CD8-positive, alpha-beta memory T cell (primary cell): ENCODE results near the gene MYO15A. TPM values are rescaled to one million over a fixed set of nuclear protein-coding genes. Genes with fewer than 3 reads are reported as not detected.

ENCODE experiments used
- CTCF ChIA-PET: fragments of 350-600 bp; sonication (Branson Sonifier 250); formaldehyde crosslinking; loops from one replicate; lab custom pipeline; 2021; ENCODE audit warnings: antibody characterized with exemption; lab: Charles Lee
- POLR2A ChIA-PET: fragments of 350-600 bp; sonication (Branson Sonifier 250); formaldehyde crosslinking; loops from one replicate; lab custom pipeline; 2021; ENCODE audit warnings: antibody characterized with exemption; lab: Charles Lee
- DNase-seq, 5 donors: peaks; one replicate each; pipeline versions ENCODE4 v3.0.0 to v3.0.0-alpha.2; 2020 to 2022; ENCODE audit warnings: mixed read lengths in 1 of 5
- H3K27ac ChIP-seq: one replicate; pipeline ENCODE4 v1.7.0; 2013; ENCODE audit warnings: low read depth, mild to moderate bottlenecking, low read length, moderate library complexity
- H3K27me3 ChIP-seq: 2 replicates; pipeline ENCODE4 v1.7.0; 2013; ENCODE audit warnings: low read length, mild to moderate bottlenecking; ENCODE audit not compliant: insufficient read depth, poor library complexity, severe bottlenecking
- H3K36me3 ChIP-seq: 2 replicates; pipeline ENCODE4 v1.7.0; 2013; ENCODE audit warnings: mild to moderate bottlenecking, low read length, moderate library complexity; ENCODE audit not compliant: insufficient read depth
- H3K4me1 ChIP-seq: 2 replicates; pipeline ENCODE4 v1.7.0; 2013; ENCODE audit warnings: mild to moderate bottlenecking, low read length, moderate library complexity; ENCODE audit not compliant: insufficient read depth
- H3K4me3 ChIP-seq: 2 replicates; pipeline ENCODE4 v1.7.0; 2013; ENCODE audit warnings: mild to moderate bottlenecking, low read length
- H3K9me3 ChIP-seq: 2 replicates; pipeline ENCODE4 v1.7.0; 2013; ENCODE audit warnings: mild to moderate bottlenecking, low read length
- H3K27ac Mint-ChIP-seq, 8 donors: one replicate each; pipeline ENCODE4 v1.8.0; 2020 to 2021; ENCODE audit warnings: mixed read lengths in 8 of 8, mild to moderate bottlenecking in 6 of 8, inconsistent platforms in 3 of 8, moderate library complexity in 3 of 8
- H3K27me3 Mint-ChIP-seq, 2 donors: one replicate each; pipeline ENCODE4 v1.8.0; 2020 to 2021; ENCODE audit warnings: mixed read lengths in 2 of 2, mild to moderate bottlenecking in 1 of 2, moderate library complexity in 1 of 2
- H3K36me3 Mint-ChIP-seq, 3 donors: one replicate each; pipeline ENCODE4 v1.8.0; 2020 to 2021; ENCODE audit warnings: mixed read lengths in 3 of 3, inconsistent platforms in 1 of 3, mild to moderate bottlenecking in 1 of 3
- H3K4me1 Mint-ChIP-seq, 3 donors: one replicate each; pipeline ENCODE4 v1.8.0; 2020 to 2021; ENCODE audit warnings: mixed read lengths in 3 of 3, inconsistent platforms in 1 of 3, mild to moderate bottlenecking in 1 of 3
- H3K4me3 Mint-ChIP-seq, 7 donors: one replicate each; pipeline ENCODE4 v1.8.0; 2020 to 2021; ENCODE audit warnings: mixed read lengths in 7 of 7, mild to moderate bottlenecking in 6 of 7, moderate library complexity in 4 of 7, inconsistent platforms in 2 of 7
- H3K9me3 Mint-ChIP-seq, 5 donors: one replicate each; pipeline ENCODE4 v1.8.0; 2020 to 2022; ENCODE audit warnings: mixed read lengths in 5 of 5, mild to moderate bottlenecking in 3 of 5, moderate library complexity in 2 of 5, inconsistent platforms in 1 of 5
- polyA plus RNA-seq: library from polyadenylated mRNA; unstranded; fragments of 300-500 nt; fragmentation: Illumina TruSeq; gene quantifications from one replicate; pipeline ENCODE4 v1.2.3, GENCODE V29; 2021
- total RNA-seq, 2 experiments: library from RNA; stranded (reverse); gene quantifications; one replicate each; pipeline ENCODE4 v1.2.3, GENCODE V29; 2021

MYO15A gene
- total and polyA plus RNA-seq, 3 experiments from 2014 or later: 0.31 to 0.54 (median 0.35) TPM

DNA sequence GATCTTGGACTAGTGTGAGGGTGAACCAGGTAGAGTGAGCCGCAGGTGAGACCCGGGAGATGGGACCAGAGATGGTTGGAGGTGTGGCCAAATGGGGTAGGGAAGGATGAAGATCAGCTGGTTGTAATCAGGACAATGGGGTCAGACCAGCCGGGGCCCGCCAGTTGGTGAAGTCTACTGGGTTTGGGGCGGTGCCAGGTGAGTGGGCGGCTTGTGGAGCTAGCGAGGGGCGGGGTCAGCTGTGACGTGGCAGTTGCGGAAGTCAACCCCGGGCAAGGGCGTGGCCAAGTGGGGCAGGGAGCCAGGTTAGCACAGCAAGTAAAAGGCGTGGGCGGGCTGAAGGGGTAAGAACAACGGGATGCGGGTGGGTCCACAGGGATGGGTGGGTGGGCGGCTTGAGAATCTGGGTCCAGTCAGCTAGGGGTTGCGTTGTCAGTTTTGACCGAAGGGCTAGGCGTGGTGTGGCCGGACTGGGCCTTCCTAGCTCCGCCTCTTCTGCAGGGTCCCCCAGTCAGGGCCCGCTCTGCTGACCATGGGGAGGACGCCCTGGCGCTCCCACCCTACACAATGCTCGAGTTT lies 49.6 kb downstream of the MYO15A start:
- Mint-ChIP-seq H3K36me3 (peaks cover 0 to 1% (median 0%) of the 10 kb centered on the region in 3 donors), H3K4me3 (peak overlapping the region; percentile 78 to 92 (median 85)), H3K9me3 (no peaks in the 10 kb centered on the region), H3K27me3 (no peaks in the 10 kb centered on the region), H3K27ac (peak overlapping the region; percentile 67 to 96 (median 90)), H3K4me1 (peaks cover 5 to 35% (median 16%) of the 10 kb centered on the region in 3 donors)
- no peaks in the 10 kb centered on the region for H3K9me3 ChIP-seq
- ChIA-PET CTCF (interaction anchor here (1.0 to 1.1 kb wide), 2 partner anchors 16 to 25 kb away, joined by 3 to 4 read pairs; partner anchors contain the start of gene ALKBH5), POLR2A (interaction anchor here (1.4 kb wide), 1 partner anchor 25 kb away, joined by 10 read pairs; the partner anchor contains the start of gene ALKBH5)
- H3K27ac ChIP-seq: peak overlapping the region; percentile 14
- no peaks in the 10 kb centered on the region for H3K36me3 ChIP-seq
- H3K4me3 ChIP-seq: peak overlapping the region; percentile 51
- no peaks in the 10 kb centered on the region for H3K27me3 ChIP-seq
- peak; percentile 89 to 96 (median 92) for DNase-seq
- peaks cover 7% of the 10 kb centered on the region for H3K4me1 ChIP-seq

DNA sequence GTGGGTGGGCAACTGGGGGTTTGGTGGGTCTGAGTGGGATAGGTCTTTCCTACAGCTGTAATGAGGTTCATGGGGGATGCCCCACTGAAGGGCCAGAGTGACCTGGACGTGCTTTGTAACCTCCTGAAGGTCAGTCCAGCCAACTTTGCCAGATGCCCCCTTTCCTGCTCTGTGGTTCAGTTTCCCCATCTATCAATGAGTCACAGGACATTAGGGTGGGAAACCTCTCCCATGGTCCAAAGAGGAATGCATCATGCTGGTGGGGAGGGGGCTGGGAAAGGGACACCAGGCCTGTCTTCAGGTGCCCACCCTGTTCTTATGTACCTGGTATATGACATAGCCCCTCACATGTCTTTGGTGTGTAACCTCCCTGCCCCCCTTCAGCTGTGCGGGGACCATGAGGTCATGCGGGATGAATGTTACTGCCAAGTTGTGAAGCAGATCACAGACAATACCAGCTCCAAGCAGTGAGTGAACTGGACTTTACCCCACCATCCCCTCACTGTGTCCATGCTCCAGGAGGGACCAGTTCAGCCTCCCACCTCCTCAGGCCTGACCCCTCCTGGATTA lies 51.1 kb downstream of the MYO15A start:
- Histone ChIP-seq H3K27ac (no peak overlapping the region), H3K4me3 (no peak overlapping the region), H3K36me3 (no peaks in the 10 kb centered on the region), H3K9me3 (no peaks in the 10 kb centered on the region), H3K27me3 (no peaks in the 10 kb centered on the region), H3K4me1 (peaks cover 7% of the 10 kb centered on the region)
- Mint-ChIP-seq H3K9me3 (no peaks in the 10 kb centered on the region), H3K36me3 (peaks cover 0 to 1% (median 0%) of the 10 kb centered on the region in 3 donors), H3K4me3 (peak overlapping the region in 4 of 7 donors; percentile 18 to 69 (median 26)), H3K27me3 (no peaks in the 10 kb centered on the region), H3K4me1 (peaks cover 5 to 23% (median 11%) of the 10 kb centered on the region in 3 donors), H3K27ac (peak overlapping the region in 4 of 8 donors; percentile 66 to 87 (median 76))
- no peak for DNase-seq
- ChIA-PET POLR2A (no interaction called here), CTCF (no interaction called here)

DNA sequence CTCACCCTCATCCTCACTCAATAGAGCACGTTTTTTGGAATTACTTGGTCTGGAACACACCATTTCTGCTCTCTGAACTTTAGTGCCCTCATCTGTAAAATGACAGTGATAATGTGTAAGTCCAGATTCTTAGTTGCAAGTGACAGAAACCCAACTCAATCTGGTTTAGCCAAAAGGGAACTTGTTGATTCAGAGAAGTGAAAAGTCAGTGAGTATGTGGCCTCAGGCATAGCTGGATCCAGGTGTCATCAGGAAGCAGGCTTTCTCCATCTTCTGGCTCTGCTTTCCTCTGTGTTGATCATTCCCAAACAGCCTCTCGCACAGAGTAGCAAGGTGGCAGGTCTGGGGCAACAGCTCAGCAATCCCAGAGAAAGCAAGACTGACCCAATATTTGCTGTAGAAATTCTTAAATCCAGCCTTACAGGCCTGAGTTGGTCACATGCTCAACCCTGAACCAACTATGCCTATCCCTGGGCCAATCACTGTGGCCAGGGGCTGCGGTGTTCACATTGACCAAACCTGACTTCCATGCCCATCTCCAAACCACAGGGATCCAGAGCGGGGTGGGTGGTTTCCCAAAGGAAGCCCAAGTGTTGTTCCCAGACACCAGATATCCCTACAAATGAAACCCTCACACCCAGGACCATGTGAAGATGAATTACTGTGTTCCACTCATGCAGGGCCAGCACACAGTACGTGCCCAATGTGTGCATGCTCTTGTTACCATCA lies 51.7 kb downstream of the MYO15A start:
- peak overlapping the region in 4 of 8 donors; percentile 9 to 87 (median 70) for H3K27ac Mint-ChIP-seq
- H3K4me1 Mint-ChIP-seq: peaks cover 5 to 23% (median 11%) of the 10 kb centered on the region in 3 donors
- DNase-seq: no peak
- Histone ChIP-seq H3K36me3 (no peaks in the 10 kb centered on the region), H3K4me1 (peaks cover 7% of the 10 kb centered on the region), H3K27ac (no peak overlapping the region), H3K9me3 (no peaks in the 10 kb centered on the region), H3K4me3 (no peak overlapping the region), H3K27me3 (no peaks in the 10 kb centered on the region)
- peak overlapping the region in 3 of 7 donors; percentile 18 to 69 (median 24) for H3K4me3 Mint-ChIP-seq
- H3K9me3 Mint-ChIP-seq: no peaks in the 10 kb centered on the region
- H3K36me3 Mint-ChIP-seq: peaks cover 0 to 1% (median 0%) of the 10 kb centered on the region in 3 donors
- POLR2A ChIA-PET: no interaction called here
- CTCF ChIA-PET: no interaction called here
- H3K27me3 Mint-ChIP-seq: no peaks in the 10 kb centered on the region

DNA sequence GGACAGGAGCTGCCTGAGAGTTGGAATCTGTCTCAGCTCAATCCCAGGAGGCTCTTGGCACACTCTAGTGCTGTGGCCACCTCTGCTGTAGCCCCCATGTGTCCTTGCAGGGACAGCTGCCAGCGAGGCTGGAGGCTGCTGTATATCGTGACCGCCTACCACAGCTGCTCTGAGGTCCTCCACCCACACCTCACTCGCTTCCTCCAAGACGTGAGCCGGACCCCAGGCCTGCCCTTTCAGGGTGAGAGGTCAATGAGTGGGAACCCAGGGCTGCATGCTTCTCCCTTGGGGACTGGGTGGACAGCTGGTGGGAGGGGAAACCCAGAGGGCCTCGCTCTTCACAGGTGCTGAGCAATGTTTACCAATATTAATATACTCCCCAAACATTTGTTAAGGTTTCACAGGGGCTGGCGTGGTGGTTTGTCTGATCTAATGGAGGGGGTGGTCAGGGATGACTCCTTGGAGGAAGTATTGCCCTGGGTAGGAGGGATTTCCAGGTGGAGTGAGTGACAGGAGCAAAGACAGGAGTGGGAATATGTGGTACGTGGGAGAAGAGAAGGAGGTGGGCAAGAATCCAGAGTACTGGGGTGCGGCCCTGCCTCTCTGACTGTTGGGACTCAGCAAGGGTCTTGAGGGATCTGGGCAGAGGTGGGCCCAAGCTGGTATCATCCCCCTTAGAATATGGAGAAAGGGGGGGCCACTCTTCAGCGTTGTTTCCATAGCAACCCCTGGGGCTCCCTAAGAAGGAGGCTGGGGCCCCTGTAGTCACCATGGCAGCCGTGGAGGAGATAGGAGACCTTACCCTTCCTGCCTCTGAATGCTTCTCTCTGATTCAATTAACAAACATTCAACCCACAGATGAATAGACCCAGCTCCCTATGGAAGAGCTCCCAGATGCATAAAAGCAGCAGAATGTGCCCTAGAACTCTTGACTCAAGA lies 52.9 kb downstream of the MYO15A start:
- H3K4me1 ChIP-seq: peaks cover 7% of the 10 kb centered on the region
- H3K27ac ChIP-seq: no peak overlapping the region
- no peaks in the 10 kb centered on the region for H3K9me3 Mint-ChIP-seq
- CTCF ChIA-PET: no interaction called here
- POLR2A ChIA-PET: interaction anchor here (1.2 kb wide), 1 partner anchor 22 kb away, joined by 5 read pairs; the partner anchor contains the start of gene ALKBH5
- no peaks in the 10 kb centered on the region for H3K9me3 ChIP-seq
- no peak for DNase-seq
- H3K36me3 Mint-ChIP-seq: peaks cover 0 to 1% (median 0%) of the 10 kb centered on the region in 3 donors
- H3K4me1 Mint-ChIP-seq: peaks cover 5 to 17% (median 9%) of the 10 kb centered on the region in 3 donors
- H3K4me3 ChIP-seq: no peak overlapping the region
- peak overlapping the region in 1 of 7 donors; percentile 9 for H3K4me3 Mint-ChIP-seq
- no peaks in the 10 kb centered on the region for H3K27me3 ChIP-seq
- no peaks in the 10 kb centered on the region for H3K27me3 Mint-ChIP-seq
- H3K36me3 ChIP-seq: no peaks in the 10 kb centered on the region
- peak overlapping the region in 1 of 8 donors; percentile 64 for H3K27ac Mint-ChIP-seq

DNA sequence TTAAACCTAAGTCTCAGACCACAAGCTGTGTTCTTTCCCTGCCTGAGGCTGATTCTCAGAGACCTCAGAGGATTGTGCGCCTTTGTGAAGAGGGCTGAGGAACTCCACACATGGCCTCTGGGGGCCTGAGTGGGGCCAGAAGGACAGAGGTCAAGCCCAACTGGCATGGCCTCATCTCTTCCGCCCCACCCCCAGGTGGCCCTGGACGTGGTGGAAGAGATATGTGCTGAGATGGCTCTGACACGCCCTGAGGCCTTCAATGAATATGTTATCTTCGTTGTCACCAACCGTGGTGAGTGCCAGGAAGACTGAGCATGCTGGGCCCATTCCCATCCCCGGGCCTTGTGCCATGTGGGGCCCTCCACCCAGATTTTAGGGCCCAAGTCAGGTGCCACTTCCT lies 55.0 kb downstream of the MYO15A start:
- DNase-seq: no peak
- H3K4me1 ChIP-seq: peaks cover 4% of the 10 kb centered on the region
- no peak overlapping the region for H3K27ac ChIP-seq
- Mint-ChIP-seq H3K4me3 (no peak overlapping the region), H3K27ac (peak overlapping the region in 2 of 8 donors; percentile 6 to 35), H3K4me1 (peaks cover 0 to 8% (median 3%) of the 10 kb centered on the region in 3 donors), H3K27me3 (no peaks in the 10 kb centered on the region), H3K36me3 (peaks cover 0 to 1% (median 0%) of the 10 kb centered on the region in 3 donors), H3K9me3 (no peaks in the 10 kb centered on the region)
- H3K9me3 ChIP-seq: no peaks in the 10 kb centered on the region
- CTCF ChIA-PET: no interaction called here
- no peaks in the 10 kb centered on the region for H3K36me3 ChIP-seq
- POLR2A ChIA-PET: no interaction called here
- no peaks in the 10 kb centered on the region for H3K27me3 ChIP-seq
- no peak overlapping the region for H3K4me3 ChIP-seq

DNA sequence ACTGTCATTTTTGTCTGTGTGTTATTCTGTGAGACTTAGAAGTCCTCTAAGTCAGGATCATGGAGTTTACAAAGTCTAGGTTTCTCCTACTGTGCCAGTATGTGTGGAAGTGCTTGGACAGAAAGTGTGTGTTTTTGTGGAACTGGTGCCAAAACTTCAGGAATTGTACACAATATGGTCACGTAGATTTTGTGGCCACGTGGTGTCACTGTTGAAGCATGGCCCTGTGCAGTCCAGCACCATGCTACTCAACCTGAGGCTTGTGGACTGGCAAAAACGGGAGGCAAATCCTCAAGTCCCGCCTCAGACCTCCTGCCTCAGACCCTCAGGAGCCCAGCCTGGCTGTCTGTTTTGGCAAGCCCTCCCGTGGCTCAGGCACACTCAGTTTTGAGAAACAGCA lies 58.3 kb downstream of the MYO15A start:
- Mint-ChIP-seq H3K27me3 (no peaks in the 10 kb centered on the region), H3K4me1 (no peaks in the 10 kb centered on the region), H3K9me3 (no peaks in the 10 kb centered on the region), H3K4me3 (no peak overlapping the region), H3K36me3 (no peaks in the 10 kb centered on the region), H3K27ac (peak overlapping the region in 1 of 8 donors; percentile 0)
- H3K36me3 ChIP-seq: no peaks in the 10 kb centered on the region
- H3K27me3 ChIP-seq: no peaks in the 10 kb centered on the region
- H3K4me3 ChIP-seq: no peak overlapping the region
- no peak for DNase-seq
- CTCF ChIA-PET: no interaction called here
- no peaks in the 10 kb centered on the region for H3K9me3 ChIP-seq
- no peak overlapping the region for H3K27ac ChIP-seq
- no peaks in the 10 kb centered on the region for H3K4me1 ChIP-seq
- POLR2A ChIA-PET: no interaction called here

DNA sequence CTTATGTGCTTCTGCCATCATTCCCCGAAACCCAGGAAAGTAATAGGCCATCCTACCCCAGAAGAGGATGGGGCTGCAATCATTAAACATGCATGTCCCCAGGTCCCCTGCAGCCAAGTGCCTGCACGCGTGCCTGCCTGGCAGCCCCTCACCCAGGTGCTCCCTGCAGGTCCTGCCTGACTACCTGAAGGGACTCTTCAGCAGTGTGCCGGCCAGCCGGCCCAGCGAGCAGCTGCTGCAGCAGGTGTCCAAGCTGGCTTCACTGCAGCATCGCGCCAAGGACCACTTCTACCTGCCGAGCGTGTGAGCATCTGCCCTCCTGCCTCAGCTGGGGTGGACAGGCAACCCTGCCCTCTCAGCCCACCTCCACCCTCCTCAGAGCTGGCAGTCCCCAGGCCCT lies 58.9 kb downstream of the MYO15A start:
- Histone ChIP-seq H3K4me1 (no peaks in the 10 kb centered on the region), H3K27ac (no peak overlapping the region), H3K36me3 (no peaks in the 10 kb centered on the region), H3K4me3 (no peak overlapping the region), H3K9me3 (no peaks in the 10 kb centered on the region), H3K27me3 (no peaks in the 10 kb centered on the region)
- no peak overlapping the region for H3K4me3 Mint-ChIP-seq
- DNase-seq: no peak
- POLR2A ChIA-PET: no interaction called here
- H3K9me3 Mint-ChIP-seq: no peaks in the 10 kb centered on the region
- no peaks in the 10 kb centered on the region for H3K4me1 Mint-ChIP-seq
- no peaks in the 10 kb centered on the region for H3K36me3 Mint-ChIP-seq
- H3K27me3 Mint-ChIP-seq: no peaks in the 10 kb centered on the region
- no peak overlapping the region for H3K27ac Mint-ChIP-seq
- CTCF ChIA-PET: no interaction called here
